ENCODE data around the gene IKBKE.
A peak's percentile ranks its signal among the peaks of the same experiment; 100 is the strongest.
"Not testable (repeated sequence)": the region's sequence is repeated elsewhere in the genome, so short reads cannot be mapped to it uniquely, and the experiment has no call there.

Gene IKBKE

DNA sequence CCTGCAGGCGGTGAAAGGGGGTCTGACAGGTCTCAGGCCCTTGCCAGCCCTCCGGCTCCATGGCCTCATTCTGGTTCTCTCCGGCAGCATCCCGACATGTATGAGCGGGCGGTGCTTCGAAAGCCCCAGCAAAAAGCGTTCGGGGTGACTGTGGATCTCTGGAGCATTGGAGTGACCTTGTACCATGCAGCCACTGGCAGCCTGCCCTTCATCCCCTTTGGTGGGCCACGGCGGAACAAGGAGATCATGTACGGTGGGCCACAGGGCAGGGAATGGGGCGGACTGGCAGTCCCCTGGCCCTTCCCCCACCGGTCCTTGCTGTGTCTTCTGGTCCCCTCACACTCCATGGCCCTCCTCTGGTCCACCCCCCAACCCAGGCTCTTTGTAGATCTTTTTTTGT, 6.3 kb downstream of the IKBKE start:
- DNase-seq: no peak

DNA sequence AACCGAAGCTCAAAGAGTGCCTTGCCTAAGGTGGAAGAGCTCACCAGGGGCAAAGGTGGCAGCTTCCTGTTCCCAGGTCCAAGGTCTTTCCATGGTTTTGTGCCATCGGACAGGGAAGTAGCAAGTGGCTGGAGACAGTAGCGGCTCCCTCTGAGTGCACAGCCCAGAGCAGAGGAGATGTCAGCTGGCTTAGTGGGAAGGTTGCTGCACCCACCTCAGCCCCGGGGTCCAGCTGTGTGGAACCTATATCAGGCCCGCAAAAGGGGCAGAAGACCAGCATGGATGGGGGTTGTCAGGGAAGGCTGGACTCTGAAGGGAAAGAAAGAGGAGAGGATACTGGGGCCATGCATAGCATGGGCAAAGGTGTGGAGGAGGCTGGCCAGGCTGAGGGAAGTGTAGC, 6.8 kb downstream of the IKBKE start:
- DNase-seq: no peak

DNA sequence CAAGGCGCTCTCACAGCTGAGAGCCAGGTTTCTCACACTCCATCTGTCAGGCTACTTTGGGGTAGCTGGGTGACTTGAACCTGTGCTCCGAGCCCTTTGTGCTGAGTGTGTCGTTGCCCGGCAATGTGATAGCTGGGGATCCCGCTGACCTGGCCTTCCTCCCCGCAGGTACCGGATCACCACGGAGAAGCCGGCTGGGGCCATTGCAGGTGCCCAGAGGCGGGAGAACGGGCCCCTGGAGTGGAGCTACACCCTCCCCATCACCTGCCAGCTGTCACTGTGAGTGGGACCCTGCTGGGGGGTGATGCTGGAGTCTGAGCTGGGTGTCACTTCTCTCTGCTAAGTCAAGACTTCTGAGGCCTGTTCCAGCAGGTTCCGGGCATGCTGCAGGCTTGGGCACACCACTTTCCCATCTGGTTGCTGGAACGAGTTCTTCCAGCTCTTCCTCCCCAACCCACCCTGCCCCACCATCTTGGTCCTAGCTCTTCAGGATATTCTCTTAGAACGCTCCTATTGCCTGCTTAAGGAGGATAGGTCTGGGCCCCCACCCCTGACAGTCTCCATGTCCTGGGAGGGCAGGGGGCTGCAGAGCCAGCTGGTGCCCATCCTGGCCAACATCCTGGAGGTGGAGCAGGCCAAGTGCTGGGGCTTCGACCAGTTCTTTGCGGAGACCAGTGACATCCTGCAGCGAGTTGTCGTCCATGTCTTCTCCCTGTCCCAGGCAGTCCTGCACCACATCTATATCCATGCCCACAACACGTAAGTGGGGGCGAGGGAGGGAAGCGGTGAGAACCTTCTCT, 7.5 kb downstream of the IKBKE start:
- no peak for DNase-seq

DNA sequence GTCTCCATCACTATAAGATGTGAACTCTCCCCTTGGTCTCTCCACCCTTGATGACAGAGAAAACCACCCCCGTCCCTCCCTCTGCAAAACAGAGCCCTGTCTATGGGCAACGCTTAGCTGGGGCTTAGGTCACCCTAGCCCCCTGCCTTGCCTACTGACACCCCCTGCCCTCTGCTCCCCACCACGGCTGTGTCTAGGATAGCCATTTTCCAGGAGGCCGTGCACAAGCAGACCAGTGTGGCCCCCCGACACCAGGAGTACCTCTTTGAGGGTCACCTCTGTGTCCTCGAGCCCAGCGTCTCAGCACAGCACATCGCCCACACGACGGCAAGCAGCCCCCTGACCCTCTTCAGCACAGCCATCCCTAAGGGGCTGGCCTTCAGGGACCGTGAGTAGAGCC, 8.5 kb downstream of the IKBKE start:
- no peak for DNase-seq

GRCh38 chr1:206479183-206480125, 9.2 kb downstream of the IKBKE start:
- DNase-seq: peak; percentile 67

DNA sequence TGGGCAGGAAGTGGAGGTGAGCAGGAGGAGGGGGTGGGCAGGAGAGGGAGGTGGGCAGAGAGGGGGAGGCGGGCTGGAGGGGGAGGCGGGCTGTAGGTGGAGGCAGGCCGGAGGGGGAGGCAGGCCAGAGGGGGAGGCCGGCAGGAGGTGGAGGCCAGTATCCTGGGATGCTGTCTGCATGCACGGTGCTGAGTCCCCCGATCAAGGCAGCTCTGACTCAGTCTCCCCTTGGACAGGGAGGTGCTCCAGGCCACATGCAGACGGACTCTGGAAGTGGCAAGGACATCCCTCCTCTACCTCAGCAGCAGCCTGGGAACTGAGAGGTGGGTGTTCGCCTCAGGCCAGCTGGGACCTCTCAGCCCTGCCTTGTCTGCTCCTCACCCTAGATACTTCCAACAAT, 9.9 kb downstream of the IKBKE start:
- no peak for DNase-seq

DNA sequence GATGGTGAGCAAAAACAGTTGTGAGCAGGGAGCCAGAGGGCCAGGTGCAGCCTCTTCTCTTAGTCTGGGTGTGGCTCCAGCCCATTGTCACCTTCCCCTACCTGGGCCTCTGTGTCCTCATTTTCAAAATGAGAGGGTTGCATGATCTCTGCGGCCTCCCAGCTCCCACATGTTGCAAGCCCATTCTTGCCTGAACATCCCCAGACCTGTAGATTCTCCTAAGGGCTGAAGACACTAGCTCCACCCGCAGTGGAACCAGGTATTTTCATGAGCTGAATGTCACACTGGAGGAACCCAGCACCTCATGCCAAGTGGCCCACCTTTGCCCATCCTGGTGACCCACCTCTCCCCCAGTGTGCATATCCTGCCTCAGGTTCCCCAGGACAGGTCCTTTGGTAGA, 12.3 kb downstream of the IKBKE start:
- DNase-seq: no peak

GRCh38 chr1:206483864-206484263, 13.6 kb downstream of the IKBKE start:
- not testable (repeated sequence) for DNase-seq

DNA sequence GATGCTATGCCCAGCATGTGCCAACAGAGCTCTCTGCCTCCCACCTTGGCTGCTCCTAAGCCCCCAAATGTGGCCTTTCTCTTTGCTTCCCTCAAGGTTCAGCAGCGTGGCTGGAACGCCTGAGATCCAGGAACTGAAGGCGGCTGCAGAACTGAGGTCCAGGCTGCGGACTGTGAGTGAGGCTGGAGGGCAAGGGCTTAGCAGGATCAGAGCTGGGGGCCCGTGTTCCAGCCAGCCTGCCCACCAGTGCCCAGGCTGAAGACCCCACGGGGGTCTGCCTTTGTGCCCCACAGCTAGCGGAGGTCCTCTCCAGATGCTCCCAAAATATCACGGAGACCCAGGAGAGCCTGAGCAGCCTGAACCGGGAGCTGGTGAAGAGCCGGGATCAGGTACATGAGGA, 14.6 kb downstream of the IKBKE start:
- DNase-seq: no peak

GRCh38 chr1:206486995-206487788, 16.9 kb downstream of the IKBKE start:
- no peak for DNase-seq

GRCh38 chr1:206487970-206488369, 17.7 kb downstream of the IKBKE start:
- no peak for DNase-seq

GRCh38 chr1:206488466-206488865, 18.2 kb downstream of the IKBKE start:
- DNase-seq: no peak

DNA sequence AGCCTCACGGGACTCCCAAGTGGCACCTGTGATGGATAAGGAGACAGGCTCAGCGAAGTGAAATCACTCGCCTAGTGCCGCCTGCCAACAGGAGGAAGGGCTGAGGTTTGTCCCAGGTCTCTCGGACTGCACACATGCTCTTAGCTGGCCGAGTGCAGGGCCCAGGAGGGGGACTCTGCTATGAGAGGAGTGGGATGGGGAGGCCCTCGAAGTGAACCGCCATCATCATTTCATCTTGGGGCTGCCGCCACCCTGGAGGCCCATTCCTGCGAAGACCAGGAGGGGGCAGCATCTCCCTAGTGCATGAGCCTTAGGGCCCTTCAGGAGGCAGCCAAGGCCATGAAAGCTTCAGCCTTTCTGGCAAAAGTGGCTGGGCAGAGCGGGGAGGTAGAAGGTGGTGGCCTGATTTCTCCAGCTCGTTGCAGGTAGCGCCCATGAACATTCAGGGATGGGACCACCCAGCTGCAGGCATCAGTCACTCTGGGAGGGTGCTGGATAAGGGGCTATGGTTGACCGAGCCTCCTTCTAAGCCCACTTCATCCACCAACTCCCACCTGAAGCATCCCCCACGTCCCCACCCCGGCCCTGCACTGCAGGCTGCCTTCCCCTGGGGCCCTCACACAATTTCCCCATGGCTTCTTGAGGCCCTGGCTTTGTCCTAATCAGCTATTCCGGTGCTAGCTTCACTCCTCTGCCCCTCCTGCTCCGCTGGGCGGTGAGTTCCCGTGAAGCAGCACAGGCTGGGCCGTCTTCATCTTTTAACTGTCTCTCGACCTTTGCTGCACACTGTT, 19.9 kb downstream of the IKBKE start:
- DNase-seq: peak; percentile 59

DNA sequence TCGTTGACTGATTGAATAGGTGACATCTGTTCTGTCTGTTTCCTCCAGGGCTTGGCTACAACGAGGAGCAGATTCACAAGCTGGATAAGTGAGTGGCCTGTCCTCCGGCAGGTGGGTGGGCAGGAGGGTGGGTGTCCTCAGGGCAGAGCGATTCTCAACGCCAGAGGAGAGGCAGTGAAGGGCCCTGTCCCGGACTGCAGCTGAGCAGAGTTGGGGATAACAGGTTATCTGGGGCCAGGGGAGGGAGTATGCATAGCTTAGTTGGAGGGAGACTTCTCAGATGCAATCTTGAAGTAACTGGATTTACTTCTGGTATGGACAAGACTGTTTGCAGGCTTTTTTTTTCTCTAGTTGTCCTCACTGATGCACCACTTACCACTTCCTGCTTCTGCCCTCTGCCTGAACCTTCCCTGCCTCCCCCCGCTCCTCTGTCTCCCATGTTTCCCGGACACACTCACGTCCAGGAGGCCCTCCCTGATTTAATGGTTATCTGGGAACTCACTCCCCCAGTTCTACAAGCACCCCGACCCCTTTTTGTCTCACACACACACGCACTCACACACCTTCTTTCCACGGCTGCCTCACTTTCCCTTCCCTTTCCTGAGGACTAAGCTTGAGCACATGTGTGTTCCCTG, 20.6 kb downstream of the IKBKE start:
- DNase-seq: peak; percentile 62

DNA sequence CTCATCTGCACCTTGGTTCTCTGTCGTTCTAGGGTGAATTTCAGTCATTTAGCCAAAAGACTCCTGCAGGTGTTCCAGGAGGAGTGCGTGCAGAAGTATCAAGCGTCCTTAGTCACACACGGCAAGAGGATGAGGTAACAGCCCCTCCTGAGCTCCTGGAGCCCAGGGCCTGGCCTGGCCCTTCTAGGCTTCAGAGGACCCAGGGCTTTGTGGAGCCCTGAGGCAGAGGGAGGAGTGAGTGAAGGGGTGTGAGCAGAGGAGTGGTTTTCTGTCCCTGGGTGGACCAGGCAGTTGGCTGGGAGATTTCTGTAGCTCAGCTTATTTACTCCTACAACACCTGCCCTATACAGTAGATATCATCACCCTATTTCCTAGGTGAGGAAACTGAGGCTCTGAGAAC, 21.3 kb downstream of the IKBKE start:
- no peak for DNase-seq

GRCh38 chr1:206492589-206492988, 22.3 kb downstream of the IKBKE start:
- no peak for DNase-seq

DNA sequence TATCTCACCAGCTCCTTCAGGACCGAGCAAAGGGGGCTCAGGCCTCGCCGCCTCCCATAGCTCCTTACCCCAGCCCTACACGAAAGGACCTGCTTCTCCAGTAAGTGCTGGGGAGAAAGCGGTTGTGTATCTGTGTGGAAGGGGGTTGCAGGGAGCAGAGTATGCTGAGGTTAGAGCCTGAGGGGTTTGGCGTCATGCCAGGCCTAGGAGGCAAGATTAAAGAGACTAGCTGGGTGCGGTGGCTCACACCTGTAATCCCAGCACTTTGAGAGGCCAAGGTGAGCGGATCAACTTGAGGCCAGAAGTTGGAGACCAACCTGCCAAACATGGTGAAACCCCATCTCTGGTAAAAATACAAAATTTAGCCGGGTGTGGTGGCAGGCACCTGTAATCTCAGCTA, 23.0 kb downstream of the IKBKE start:
- DNase-seq: no peak

DNA sequence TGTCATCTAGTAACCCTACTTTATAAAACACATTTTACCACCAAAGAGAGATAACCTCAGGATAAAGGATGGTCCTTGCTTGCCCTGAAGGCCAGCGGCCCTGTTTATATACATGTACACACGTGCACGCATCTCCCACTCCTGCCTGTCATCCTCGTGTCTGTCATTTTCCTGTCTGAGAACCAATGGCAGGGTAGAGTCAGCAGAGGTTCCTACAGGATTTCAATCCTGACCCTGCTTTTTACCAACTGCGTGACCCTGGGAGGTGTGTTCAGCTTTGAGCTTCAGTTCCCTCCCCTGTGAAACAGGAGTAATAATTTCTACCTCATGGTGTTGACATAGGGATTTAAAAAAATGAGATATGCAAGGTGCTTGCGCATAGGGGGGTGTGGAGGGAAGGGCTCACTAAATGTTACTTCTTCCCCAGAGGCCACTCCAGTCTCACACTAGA, 24.8 kb downstream of the IKBKE start:
- DNase-seq: no peak

GRCh38 chr1:206495493-206496046, 25.3 kb downstream of the IKBKE start:
- no peak for DNase-seq

- DNase-seq: no peak
These were observed 26.0 kb downstream of the IKBKE start for GRCh38 chr1:206496131-206496793.

DNA sequence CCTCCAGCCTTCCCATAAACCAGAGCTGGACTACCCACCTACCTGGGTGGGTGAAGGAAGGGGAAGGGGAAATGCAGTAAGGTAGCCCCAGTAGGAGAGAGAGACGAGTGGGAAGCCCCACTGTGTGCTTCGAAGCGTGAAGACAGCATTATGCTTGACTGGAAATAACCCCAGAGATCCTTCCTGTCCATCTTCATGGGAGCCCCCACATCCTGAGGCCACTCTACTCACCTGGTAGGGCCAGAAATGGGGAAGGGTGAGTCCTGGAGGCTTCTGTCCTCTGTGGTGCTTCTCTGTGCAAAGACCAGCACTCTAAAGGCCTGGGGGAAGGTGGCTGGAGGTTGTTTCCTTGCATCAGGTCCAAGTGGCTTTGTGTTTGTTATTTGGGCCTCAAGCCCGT, 27.1 kb downstream of the IKBKE start:
- no peak for DNase-seq
